A673 (cell line): ENCODE results near the gene WDR76.

ENCODE experiments used
- EZH2 ChIP-seq: fragments of 200-600 bp; sonication (generic); IDR thresholded peaks from 2 replicates; pipeline ENCODE4 v1.6.1; 2017; ENCODE audit warnings: borderline replicate concordance, low read depth, mild to moderate bottlenecking, mixed read lengths, antibody characterized with exemption, low read length; ENCODE audit not compliant: poor library complexity, severe bottlenecking
- TF ChIP-seq, protein P1 (sequence below): fragments of 300-800, 200-600 bp; sonication (generic); conservative IDR thresholded peaks from 2 replicates; pipeline ENCODE4 v1.5.1; 2017; ENCODE audit warnings: low read depth, mild to moderate bottlenecking, antibody characterized with exemption, low read length, moderate library complexity, mixed read lengths

DNA sequence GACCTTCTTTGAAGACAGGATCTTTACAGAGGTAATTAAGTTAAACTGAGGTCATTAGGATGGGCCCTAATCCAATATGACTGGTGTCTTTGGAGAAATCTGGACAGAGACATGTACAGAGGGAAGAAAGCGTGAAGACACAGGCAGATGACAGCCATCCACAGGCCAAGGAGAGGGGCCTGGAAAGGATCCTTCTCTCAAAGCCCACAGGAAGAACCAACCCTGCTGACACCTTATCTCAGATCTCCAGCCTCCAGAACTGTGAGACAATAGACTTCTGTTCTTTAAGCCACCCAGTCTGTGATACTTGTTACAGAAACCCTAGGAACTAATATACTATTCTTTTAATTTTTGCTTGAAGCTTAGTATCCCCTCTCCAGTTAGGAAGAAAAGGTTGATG lies 74.2 kb downstream of the WDR76 start:
- no peak for TF ChIP-seq EZH2
- TF ChIP-seq, protein P1, sequence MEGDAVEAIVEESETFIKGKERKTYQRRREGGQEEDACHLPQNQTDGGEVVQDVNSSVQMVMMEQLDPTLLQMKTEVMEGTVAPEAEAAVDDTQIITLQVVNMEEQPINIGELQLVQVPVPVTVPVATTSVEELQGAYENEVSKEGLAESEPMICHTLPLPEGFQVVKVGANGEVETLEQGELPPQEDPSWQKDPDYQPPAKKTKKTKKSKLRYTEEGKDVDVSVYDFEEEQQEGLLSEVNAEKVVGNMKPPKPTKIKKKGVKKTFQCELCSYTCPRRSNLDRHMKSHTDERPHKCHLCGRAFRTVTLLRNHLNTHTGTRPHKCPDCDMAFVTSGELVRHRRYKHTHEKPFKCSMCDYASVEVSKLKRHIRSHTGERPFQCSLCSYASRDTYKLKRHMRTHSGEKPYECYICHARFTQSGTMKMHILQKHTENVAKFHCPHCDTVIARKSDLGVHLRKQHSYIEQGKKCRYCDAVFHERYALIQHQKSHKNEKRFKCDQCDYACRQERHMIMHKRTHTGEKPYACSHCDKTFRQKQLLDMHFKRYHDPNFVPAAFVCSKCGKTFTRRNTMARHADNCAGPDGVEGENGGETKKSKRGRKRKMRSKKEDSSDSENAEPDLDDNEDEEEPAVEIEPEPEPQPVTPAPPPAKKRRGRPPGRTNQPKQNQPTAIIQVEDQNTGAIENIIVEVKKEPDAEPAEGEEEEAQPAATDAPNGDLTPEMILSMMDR, result no peak
